ENCODE data around the gene MTHFD2L. TPM values are rescaled to one million over a fixed set of nuclear protein-coding genes. Genes with fewer than 3 reads are reported as not detected.

The MTHFD2L gene
- total RNA-seq, 3 donors from 2014 or later: 9.1 to 10.4 (median 10.4) TPM

- H3K4me1 Mint-ChIP-seq (ENCODE audit: low read depth): peaks cover 12% of the 10 kb centered on the region
- no peaks in the 10 kb centered on the region for H3K27me3 Mint-ChIP-seq (ENCODE audit: low read depth)
- no peaks in the 10 kb centered on the region for H3K9me3 Mint-ChIP-seq
- H3K36me3 Mint-ChIP-seq (ENCODE audit: insufficient read depth): no peaks in the 10 kb centered on the region
- no peak overlapping the region for H3K4me3 Mint-ChIP-seq
- no peak for DNase-seq
- no peak for ATAC-seq
These were observed 147.1 kb downstream of the MTHFD2L start for GRCh38 chr4:74305000-74305399.

GRCh38 chr4:74307170-74307569, 149.3 kb downstream of the MTHFD2L start:
- Mint-ChIP-seq H3K9me3 (no peaks in the 10 kb centered on the region), H3K4me1 (ENCODE audit: low read depth) (peaks cover 12% of the 10 kb centered on the region), H3K4me3 (no peak overlapping the region), H3K36me3 (ENCODE audit: insufficient read depth) (no peaks in the 10 kb centered on the region), H3K27me3 (ENCODE audit: low read depth) (no peaks in the 10 kb centered on the region)
- no peak for ATAC-seq
- DNase-seq: no peak

GRCh38 chr4:74308215-74308614, 150.3 kb downstream of the MTHFD2L start, which contains the start of gene EPGN:
TSS of gene EPGN (plus strand) at chr4:74308470. CDS start at chr4:74308534, 64 bp downstream.
- H3K36me3 Mint-ChIP-seq (ENCODE audit: insufficient read depth): no peaks in the 10 kb centered on the region
- no peaks in the 10 kb centered on the region for H3K9me3 Mint-ChIP-seq
- no peaks in the 10 kb centered on the region for H3K27me3 Mint-ChIP-seq (ENCODE audit: low read depth)
- DNase-seq: no peak
- ATAC-seq: no peak
- peak within 1 kb of the TSS; percentile 1 for H3K4me3 Mint-ChIP-seq
- peaks cover 12% of the 10 kb centered on the region for H3K4me1 Mint-ChIP-seq (ENCODE audit: low read depth)

- Mint-ChIP-seq H3K27me3 (ENCODE audit: low read depth) (no peaks in the 10 kb centered on the region), H3K4me3 (no peak overlapping the region), H3K4me1 (ENCODE audit: low read depth) (peaks cover 12% of the 10 kb centered on the region), H3K9me3 (no peaks in the 10 kb centered on the region), H3K36me3 (ENCODE audit: insufficient read depth) (no peaks in the 10 kb centered on the region)
- DNase-seq: no peak
- no peak for ATAC-seq
These were observed 151.3 kb downstream of the MTHFD2L start for GRCh38 chr4:74309223-74309622.

GRCh38 chr4:74311696-74312313, 153.9 kb downstream of the MTHFD2L start:
- Mint-ChIP-seq H3K4me1 (ENCODE audit: low read depth) (peaks cover 12% of the 10 kb centered on the region), H3K9me3 (no peaks in the 10 kb centered on the region), H3K27me3 (ENCODE audit: low read depth) (no peaks in the 10 kb centered on the region), H3K4me3 (no peak overlapping the region), H3K36me3 (ENCODE audit: insufficient read depth) (no peaks in the 10 kb centered on the region)
- DNase-seq (no peak), ATAC-seq (no peak)

GRCh38 chr4:74314329-74314728, 156.4 kb downstream of the MTHFD2L start:
- Mint-ChIP-seq H3K36me3 (ENCODE audit: insufficient read depth) (no peaks in the 10 kb centered on the region), H3K4me3 (no peak overlapping the region), H3K9me3 (no peaks in the 10 kb centered on the region), H3K4me1 (ENCODE audit: low read depth) (peaks cover 2% of the 10 kb centered on the region), H3K27me3 (ENCODE audit: low read depth) (no peaks in the 10 kb centered on the region)
- ATAC-seq: no peak
- no peak for DNase-seq

DNA sequence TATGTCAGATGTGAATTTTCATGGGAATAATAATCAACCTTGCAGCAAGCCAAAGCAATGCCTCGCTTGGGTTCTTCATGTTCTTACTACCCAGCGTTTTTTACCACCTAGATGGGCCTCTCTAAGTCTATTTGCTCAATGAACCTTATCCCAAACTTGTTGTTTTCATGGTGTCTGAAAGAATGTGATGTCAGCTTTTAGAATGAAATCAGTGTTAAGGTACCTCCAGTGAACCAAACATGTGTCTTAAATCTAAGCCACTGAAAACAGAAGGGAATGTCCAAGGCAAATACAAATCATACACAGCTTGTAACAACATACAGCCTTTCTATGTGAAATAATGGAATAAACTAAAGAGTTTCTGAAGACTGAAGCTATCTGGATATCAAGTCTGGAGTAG, 157.0 kb downstream of the MTHFD2L start:
- ATAC-seq (no peak), DNase-seq (no peak)
- Mint-ChIP-seq H3K36me3 (ENCODE audit: insufficient read depth) (no peaks in the 10 kb centered on the region), H3K9me3 (no peaks in the 10 kb centered on the region), H3K4me1 (ENCODE audit: low read depth) (no peaks in the 10 kb centered on the region), H3K4me3 (no peak overlapping the region), H3K27me3 (ENCODE audit: low read depth) (no peaks in the 10 kb centered on the region)

DNA sequence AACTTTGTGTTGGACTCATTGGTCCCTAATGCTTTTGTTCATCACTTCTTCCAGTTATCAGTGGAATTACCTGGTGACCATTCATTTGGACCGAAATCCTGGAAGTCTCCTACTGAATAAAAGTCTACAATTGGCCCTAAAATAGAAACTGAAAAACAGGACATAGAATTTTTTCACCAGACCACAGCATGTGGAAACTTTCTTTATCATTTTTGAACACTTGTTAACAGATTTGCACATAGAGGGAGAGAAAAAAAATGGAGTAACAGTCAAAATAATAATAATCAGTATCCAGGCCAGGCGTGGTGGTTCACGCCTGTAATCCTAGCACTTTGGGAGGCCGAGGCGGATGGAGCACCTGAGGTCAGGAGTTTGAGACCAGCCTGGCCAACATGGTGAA, 157.5 kb downstream of the MTHFD2L start:
- no peaks in the 10 kb centered on the region for H3K9me3 Mint-ChIP-seq
- no peaks in the 10 kb centered on the region for H3K4me1 Mint-ChIP-seq (ENCODE audit: low read depth)
- ATAC-seq: no peak
- no peak overlapping the region for H3K4me3 Mint-ChIP-seq
- H3K27me3 Mint-ChIP-seq (ENCODE audit: low read depth): no peaks in the 10 kb centered on the region
- no peaks in the 10 kb centered on the region for H3K36me3 Mint-ChIP-seq (ENCODE audit: insufficient read depth)
- DNase-seq: no peak

- ATAC-seq: no peak
- H3K27me3 Mint-ChIP-seq (ENCODE audit: low read depth): no peaks in the 10 kb centered on the region
- H3K9me3 Mint-ChIP-seq: no peaks in the 10 kb centered on the region
- no peaks in the 10 kb centered on the region for H3K4me1 Mint-ChIP-seq (ENCODE audit: low read depth)
- no peak for DNase-seq
- H3K36me3 Mint-ChIP-seq (ENCODE audit: insufficient read depth): no peaks in the 10 kb centered on the region
- no peak overlapping the region for H3K4me3 Mint-ChIP-seq
These were observed 158.5 kb downstream of the MTHFD2L start for GRCh38 chr4:74316397-74316796.

- Mint-ChIP-seq H3K4me1 (ENCODE audit: low read depth) (no peaks in the 10 kb centered on the region), H3K27me3 (ENCODE audit: low read depth) (no peaks in the 10 kb centered on the region), H3K4me3 (no peak overlapping the region), H3K36me3 (ENCODE audit: insufficient read depth) (no peaks in the 10 kb centered on the region), H3K9me3 (no peaks in the 10 kb centered on the region)
- ATAC-seq (no peak), DNase-seq (no peak)
These were observed 159.8 kb downstream of the MTHFD2L start for GRCh38 chr4:74317616-74318246.

DNA sequence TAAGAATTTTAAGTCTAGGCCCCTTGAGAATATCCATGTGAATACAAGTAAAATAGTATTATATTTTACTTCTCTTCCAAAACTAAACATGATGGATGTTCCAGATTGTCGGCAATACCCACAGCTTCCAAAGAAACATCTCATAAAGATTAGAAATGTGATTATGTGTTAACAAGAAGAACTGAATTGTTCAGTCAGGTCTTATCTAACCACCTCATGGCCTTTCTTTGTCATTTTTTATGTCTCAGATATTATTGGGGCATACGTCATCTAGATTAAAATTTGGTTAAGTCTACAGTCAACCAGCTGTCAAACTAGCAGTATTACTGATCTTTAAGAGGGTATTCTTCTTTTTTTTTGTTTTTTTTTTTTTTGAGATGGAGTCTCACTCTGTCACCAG, 160.4 kb downstream of the MTHFD2L start:
- Mint-ChIP-seq H3K27me3 (ENCODE audit: low read depth) (peaks cover 2% of the 10 kb centered on the region), H3K9me3 (no peaks in the 10 kb centered on the region), H3K4me3 (no peak overlapping the region), H3K4me1 (ENCODE audit: low read depth) (no peaks in the 10 kb centered on the region), H3K36me3 (ENCODE audit: insufficient read depth) (no peaks in the 10 kb centered on the region)
- ATAC-seq (no peak), DNase-seq (no peak)

DNA sequence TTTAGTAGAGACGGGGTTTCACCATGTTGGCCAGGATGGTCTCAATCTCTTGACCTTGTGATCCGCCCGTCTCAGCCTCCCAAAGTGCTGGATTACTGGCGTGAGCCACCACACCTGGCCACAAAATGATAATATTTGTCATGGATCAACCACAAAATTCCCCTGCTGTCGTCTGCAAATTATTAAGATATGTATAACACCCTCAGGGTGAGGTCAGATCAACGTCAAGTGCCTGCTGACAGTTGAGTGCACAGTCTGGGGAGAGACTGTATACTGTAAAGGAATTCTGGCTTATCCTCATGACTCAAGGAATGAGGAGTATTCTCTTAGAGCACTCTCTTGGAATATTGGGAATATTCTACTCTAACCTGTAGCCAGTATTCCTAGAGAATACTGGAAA, 161.6 kb downstream of the MTHFD2L start:
- Mint-ChIP-seq H3K9me3 (no peaks in the 10 kb centered on the region), H3K36me3 (ENCODE audit: insufficient read depth) (no peaks in the 10 kb centered on the region), H3K4me1 (ENCODE audit: low read depth) (no peaks in the 10 kb centered on the region), H3K27me3 (ENCODE audit: low read depth) (peaks cover 2% of the 10 kb centered on the region), H3K4me3 (no peak overlapping the region)
- ATAC-seq: no peak
- no peak for DNase-seq

- Mint-ChIP-seq H3K4me3 (no peak overlapping the region), H3K9me3 (no peaks in the 10 kb centered on the region), H3K27me3 (ENCODE audit: low read depth) (peaks cover 3% of the 10 kb centered on the region), H3K36me3 (ENCODE audit: insufficient read depth) (no peaks in the 10 kb centered on the region), H3K4me1 (ENCODE audit: low read depth) (no peaks in the 10 kb centered on the region)
- DNase-seq (peak; percentile 8), ATAC-seq (peak; percentile 79 to 90)
These were observed 162.7 kb downstream of the MTHFD2L start for GRCh38 chr4:74320559-74321118.

DNA sequence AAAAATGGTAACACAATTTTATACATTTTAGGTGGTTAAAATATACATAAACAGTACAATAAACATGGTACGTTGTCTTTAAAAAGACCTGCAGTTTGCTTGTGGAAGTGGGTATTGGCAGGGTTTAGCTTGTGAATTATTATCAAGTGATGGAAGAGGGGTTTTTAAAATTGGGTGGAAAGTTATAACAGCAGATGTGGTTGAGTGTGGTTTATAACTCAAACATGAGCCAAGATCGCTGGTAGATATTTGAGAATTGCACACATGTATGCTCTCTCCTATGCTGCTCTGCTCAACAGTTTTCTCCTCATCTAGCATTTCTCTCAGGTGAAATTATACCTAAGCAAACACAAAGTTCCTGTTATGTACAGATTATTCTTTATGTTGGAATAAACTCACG, 164.4 kb downstream of the MTHFD2L start:
- no peaks in the 10 kb centered on the region for H3K4me1 Mint-ChIP-seq (ENCODE audit: low read depth)
- no peaks in the 10 kb centered on the region for H3K9me3 Mint-ChIP-seq
- H3K36me3 Mint-ChIP-seq (ENCODE audit: insufficient read depth): no peaks in the 10 kb centered on the region
- ATAC-seq (no peak), DNase-seq (no peak)
- H3K4me3 Mint-ChIP-seq: no peak overlapping the region
- H3K27me3 Mint-ChIP-seq (ENCODE audit: low read depth): peaks cover 3% of the 10 kb centered on the region

- H3K9me3 Mint-ChIP-seq: no peaks in the 10 kb centered on the region
- H3K4me3 Mint-ChIP-seq: no peak overlapping the region
- H3K27me3 Mint-ChIP-seq (ENCODE audit: low read depth): peaks cover 6% of the 10 kb centered on the region
- no peaks in the 10 kb centered on the region for H3K4me1 Mint-ChIP-seq (ENCODE audit: low read depth)
- no peak for DNase-seq
- H3K36me3 Mint-ChIP-seq (ENCODE audit: insufficient read depth): no peaks in the 10 kb centered on the region
- ATAC-seq: no peak
These were observed 165.7 kb downstream of the MTHFD2L start for GRCh38 chr4:74323663-74324062.
